HG03066 (cell line): ENCODE results near the gene MYL2.
"Not testable (repeated sequence)": the region's sequence is repeated elsewhere in the genome, so short reads cannot be mapped to it uniquely, and the experiment has no call there.

ENCODE experiments used
- ATAC-seq: cut with Tn5 transposase; IDR thresholded peaks from one replicate; pipeline ENCODE4 v1.9.1; 2021; ENCODE audit warnings: low read depth; ENCODE audit not compliant: unreplicated experiment

The MYL2 gene, protein sequence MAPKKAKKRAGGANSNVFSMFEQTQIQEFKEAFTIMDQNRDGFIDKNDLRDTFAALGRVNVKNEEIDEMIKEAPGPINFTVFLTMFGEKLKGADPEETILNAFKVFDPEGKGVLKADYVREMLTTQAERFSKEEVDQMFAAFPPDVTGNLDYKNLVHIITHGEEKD

DNA sequence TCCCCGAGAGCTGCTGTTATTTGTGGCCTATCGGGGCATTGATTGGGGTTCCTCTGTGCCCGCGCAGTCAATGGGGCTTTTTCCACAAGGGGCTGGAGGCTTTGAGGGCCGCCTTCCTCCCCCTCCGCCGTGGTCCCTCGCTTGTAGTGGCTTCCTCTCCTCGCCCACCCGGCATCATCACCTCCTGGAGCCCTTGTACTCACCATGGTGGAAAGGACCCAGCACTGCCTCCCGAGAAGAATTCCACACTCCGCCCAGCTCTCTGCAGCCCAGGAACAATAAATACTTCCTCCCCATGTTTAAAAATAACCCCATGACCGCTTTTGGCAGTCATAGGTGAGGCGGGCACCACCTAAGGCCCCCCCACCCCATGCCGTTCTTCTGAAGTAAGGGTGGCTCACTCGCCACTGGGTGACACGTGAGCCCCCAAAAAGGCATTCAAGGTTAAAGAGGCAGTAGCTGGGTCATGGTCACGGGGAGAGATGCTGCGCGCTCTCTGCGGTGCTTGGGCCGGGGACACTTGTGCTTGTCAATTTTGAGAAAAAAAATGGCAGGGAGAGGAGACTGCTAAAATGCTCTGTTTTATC lies at the start of gene MYL2:
Gene MYL2, minus strand, starts transcription at position 256 of the 587 bp plus-strand sequence. Its CDS starts 50 bp downstream, at position 206.
- no peak for ATAC-seq

DNA sequence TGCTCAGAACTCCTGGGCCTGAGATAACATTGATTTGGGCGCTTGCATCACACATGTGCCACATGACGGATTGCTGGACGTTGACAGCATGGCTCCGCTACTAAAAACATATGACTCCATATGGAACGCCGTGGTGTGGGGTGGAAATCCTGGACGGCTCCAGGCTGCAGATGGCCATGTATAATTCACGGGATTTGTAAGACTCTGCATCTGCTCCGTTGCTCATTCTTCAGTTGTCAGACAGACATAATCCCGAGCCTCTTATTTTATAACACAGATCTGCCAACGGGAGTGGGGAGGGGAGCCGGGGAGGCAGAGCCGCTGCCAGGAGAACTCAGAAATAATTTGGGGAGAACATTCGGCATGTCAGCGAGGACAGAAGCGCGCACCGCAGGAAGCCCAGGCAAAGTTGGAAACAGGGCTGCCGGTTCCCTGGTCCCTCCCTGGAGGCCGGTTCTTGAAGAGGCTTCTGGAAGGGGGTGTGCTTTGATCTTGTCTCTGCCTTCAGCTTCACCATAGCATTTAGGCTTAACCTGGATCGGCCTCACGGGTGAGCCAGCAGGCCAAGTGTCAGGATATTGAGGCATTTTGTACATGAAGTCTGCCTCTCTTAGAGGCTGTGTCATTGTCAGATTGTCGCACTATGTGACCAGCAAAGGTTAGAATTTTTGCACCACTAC lies 45.8 kb upstream of the MYL2 start:
- ATAC-seq: no peak

GRCh38 chr12:110965574-110965973 lies 45.2 kb upstream of the MYL2 start:
- ATAC-seq: no peak

- ATAC-seq: no peak
Observed at GRCh38 chr12:110960795-110961194, 40.4 kb upstream of the MYL2 start.

- ATAC-seq: no peak
Observed at GRCh38 chr12:110957652-110958051, 37.3 kb upstream of the MYL2 start.

GRCh38 chr12:110957159-110957558 lies 36.8 kb upstream of the MYL2 start:
- no peak for ATAC-seq

GRCh38 chr12:110950867-110951266 lies 30.5 kb upstream of the MYL2 start:
- not testable (repeated sequence) for ATAC-seq

- not testable (repeated sequence) for ATAC-seq
Observed at GRCh38 chr12:110950466-110950865, 30.1 kb upstream of the MYL2 start.

- no peak for ATAC-seq
Observed at GRCh38 chr12:110948041-110948440, 27.7 kb upstream of the MYL2 start.

DNA sequence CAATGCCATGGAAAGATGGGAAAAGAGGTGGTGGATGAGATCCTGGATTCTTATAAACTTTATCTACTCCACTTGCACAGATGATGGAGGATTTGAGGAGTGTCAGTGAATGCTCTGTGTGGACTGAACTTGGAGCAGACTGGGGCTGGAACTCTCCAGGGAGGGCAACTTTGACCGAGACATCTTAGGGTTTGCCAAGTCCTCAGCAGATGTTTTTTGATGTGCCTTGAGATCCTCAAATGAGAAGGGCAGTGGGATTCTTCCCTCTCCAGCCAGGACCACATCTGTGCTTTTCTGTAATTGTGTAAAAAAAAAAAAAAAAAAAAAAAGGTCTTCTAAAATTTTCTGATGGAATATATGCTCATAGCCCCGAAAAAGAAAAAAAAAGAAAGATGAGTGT lies 23.0 kb upstream of the MYL2 start:
- ATAC-seq: no peak

- no peak for ATAC-seq
Observed at GRCh38 chr12:110941391-110941790, 21.0 kb upstream of the MYL2 start.

DNA sequence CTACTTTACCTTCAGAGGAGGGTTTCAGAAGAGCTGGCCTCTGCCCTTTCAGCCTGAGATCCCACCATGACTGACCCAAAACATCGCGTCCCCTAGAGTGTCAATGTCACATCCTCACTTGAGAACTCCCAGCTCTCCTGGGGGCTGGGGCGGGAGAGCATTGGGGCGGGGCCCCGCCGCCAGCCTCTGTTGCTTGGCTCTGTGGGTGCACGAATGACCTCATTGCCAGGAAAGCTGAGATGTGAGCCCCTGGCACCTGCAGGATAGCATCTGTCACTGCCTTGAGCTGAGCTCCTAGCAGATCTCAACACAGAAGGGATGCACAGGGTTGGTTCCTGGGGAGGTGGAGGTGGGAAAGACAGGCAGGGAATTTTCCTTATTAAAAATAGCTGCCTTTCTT lies 20.6 kb upstream of the MYL2 start:
- ATAC-seq: no peak

- no peak for ATAC-seq
Observed at GRCh38 chr12:110940296-110940695, 19.9 kb upstream of the MYL2 start.

DNA sequence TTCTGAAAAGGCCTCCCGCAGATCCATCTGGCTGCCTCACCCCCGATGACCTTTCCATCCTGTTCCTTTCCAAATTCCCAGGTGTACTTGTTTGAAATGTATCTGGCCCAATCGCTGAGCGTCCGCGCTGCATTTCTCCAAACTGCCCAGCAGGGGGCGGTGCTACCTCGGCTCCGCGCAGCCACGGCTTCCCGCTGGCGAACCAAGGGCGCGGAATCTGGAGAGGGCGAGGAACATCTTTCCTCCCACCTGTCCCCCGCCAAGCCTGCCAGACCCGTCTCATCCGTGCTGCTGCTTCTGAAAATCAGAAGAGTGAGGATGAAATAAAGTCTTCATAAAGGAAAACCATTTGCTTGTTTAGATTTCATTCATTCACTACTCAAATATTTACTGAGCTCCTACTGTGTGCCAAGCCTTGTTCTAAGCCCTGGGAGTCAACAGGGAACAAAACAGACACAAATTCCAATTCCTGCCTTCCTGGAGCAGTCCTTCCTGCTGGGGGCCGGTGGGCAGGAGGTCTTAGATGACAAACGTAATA lies 16.8 kb upstream of the MYL2 start:
- no peak for ATAC-seq

DNA sequence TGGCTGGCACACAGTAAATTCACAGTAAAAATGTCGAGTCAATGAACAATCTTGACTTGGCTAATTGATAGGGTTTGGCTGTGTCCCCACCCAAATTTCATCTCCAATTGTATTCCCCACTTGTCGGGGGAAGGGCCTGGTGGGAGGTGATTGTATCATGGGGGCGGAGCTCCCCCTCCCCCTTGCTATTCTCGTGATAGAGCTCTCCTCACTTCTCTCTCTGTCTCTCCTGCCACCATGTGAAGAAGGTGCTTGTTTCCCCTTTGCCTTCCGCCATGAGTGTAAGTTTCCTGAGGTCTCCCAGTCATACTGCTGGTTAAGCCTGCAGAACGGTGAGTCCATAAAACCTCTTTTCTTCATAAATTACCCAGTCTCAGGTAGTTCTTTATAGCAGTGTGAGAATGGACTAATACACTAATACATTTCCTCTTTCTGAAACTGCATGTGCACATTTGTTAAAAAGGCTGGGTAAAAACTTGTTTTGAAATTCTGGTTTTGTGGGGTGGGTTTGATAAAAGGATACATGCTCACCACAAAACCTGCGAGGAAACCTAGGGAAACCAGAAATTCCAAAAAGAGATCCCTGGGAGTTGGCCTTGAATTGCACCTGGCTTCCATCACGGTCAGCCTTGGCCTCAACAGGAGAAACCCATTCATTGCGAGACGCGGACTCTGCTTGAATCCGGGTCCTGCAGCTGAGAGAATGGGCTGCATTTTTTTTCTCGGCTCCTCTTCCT lies 16.2 kb upstream of the MYL2 start:
- no peak for ATAC-seq

GRCh38 chr12:110935588-110935987 lies 15.2 kb upstream of the MYL2 start:
- no peak for ATAC-seq

- no peak for ATAC-seq
Observed at GRCh38 chr12:110934093-110934852, 13.9 kb upstream of the MYL2 start.

DNA sequence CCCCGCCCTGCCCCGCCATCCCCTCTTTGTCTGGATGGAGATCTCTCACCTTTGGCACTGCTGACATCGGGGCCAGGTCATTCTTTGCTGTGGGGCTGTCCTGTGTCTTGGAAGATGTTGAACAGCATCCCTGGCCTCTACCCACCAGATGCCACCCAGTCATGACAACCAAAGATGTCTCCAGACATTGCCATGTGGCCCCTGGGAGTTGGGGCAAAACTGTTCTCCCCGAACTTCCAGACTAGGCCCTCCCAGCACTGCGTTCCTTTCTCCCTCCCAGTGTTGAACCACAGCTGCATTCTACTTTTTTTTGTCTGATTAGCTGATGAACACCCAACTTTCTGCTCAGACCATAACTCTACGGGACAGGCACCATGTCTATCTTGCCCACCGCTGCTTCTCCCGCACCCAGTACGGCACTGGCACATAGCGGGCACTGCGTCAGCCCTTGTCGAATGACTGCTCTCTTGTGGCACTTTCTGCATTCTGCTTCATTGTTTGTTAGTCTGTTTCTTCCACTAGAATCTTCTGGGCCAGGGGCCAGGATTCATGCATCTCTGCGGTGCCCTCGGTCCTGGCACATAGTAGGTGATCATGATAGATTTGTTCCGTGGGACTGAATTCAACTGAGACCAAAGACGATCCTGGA lies 13.1 kb upstream of the MYL2 start:
- ATAC-seq: no peak

DNA sequence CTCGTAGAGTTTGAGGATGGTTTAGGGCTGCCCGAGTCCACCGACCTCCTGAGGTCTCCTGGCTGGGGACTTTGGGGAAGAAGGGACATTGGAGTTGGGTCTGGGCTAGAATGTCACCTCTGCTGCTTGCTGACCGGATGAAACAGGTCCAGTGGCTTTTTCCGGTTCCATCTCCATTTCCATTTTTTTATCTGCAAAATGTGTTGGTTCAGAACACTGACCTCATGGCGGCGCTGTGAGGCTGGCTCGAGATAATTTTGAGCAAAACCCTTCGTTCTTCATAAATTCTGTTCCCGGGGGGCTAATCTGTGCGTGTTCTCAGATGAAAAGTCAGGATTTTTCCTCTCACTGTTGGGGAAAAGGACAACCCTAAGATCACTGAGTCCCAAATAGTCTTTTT lies 11.7 kb upstream of the MYL2 start:
- ATAC-seq: no peak

DNA sequence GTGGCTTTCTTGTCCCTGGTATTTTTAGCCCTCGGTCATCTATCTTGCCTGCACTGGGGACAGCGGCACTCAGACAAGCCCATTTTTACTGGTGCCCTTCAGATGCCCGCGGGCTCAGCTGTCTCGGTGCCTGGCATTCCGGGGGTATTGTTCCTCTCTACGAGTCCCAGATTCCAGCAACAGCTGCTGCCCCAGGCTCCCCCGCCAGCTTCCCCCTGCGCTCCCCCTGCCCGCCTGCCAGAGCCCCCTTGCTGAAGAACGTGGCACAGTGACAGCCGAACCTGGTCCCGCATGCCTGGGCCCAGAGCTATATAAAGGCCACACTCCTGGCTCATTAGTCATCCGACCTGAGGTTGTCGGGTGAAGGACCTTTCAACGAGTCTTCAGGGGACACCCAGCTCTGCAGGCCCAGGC lies 10.9 kb upstream of the MYL2 start:
- no peak for ATAC-seq
